Tibial nerve (tissue), 4 donors: Measurements from ENCODE around the gene MPL. TPM values are rescaled to one million over a fixed set of nuclear protein-coding genes. Genes with fewer than 3 reads are reported as not detected.

Experiments
- DNase-seq, 2 donors: peaks; one replicate each; pipeline ENCODE4 v3.0.0-alpha.2; 2019; ENCODE audit warnings: low spot score in 2 of 2
- H3K27ac ChIP-seq, 4 donors: fragments of 200-600 bp; sonication (generic) in 3 of 4; one replicate each; pipeline ENCODE4 v1.5.1; 2017 to 2019; ENCODE audit warnings: mild to moderate bottlenecking in 1 of 4
- H3K27me3 ChIP-seq, 2 donors: fragments of 200-600 bp; sonication (generic) in 1 of 2; one replicate each; pipeline versions ENCODE4 v1.5.1 to v1.6.0; 2017 to 2019
- H3K36me3 ChIP-seq, 3 donors: fragments of 200-600 bp; sonication (generic); one replicate each; pipeline ENCODE4 v1.5.1; 2018 to 2019
- H3K4me1 ChIP-seq, 4 donors: fragments of 200-600 bp; sonication (generic) in 3 of 4; one replicate each; pipeline ENCODE4 v1.5.1; 2017 to 2019
- H3K4me3 ChIP-seq, 4 donors: fragments of 200-600 bp; sonication (generic) in 3 of 4; one replicate each; pipeline ENCODE4 v1.5.1; 2017 to 2019; ENCODE audit warnings: mild to moderate bottlenecking in 1 of 4, moderate library complexity in 1 of 4
- H3K9me3 ChIP-seq, 4 donors: fragments of 200-600 bp; sonication (generic) in 3 of 4; one replicate each; pipeline ENCODE4 v1.5.1; 2017 to 2019
- CTCF ChIP-seq, 5 experiments: fragments of 200-600 bp in 3 of 5; fragments of 450-650 bp in 2 of 5; sonication (generic) in 3 of 5; IDR thresholded peaks; one replicate each; pipeline ENCODE4 v1.5.1; 2016 to 2019; ENCODE audit warnings: antibody characterized with exemption in 5 of 5, mild to moderate bottlenecking in 3 of 5, moderate library complexity in 2 of 5
- EP300 ChIP-seq, 2 donors: sonication (generic); formaldehyde crosslinking; IDR thresholded peaks; one replicate each; pipeline ENCODE4 v1.6.1; 2017; ENCODE audit warnings: antibody characterized with exemption in 2 of 2, mild to moderate bottlenecking in 1 of 2
- POLR2A ChIP-seq, 2 donors: fragments of 450-650 bp; IDR thresholded peaks; one replicate each; pipeline ENCODE4 v1.6.1; 2017; ENCODE audit warnings: antibody characterized with exemption in 2 of 2, mild to moderate bottlenecking in 2 of 2, moderate library complexity in 2 of 2
- WGBS, 2 donors: methylation state at CpG; one replicate each; pipeline ENCODE4 v1.1.5; 2018; 5-methylcytosine and 5-hydroxymethylcytosine counted together
- total RNA-seq, 4 donors: library from RNA; depleted of rRNA; stranded (reverse); fragments of >200 nt; gene quantifications; one replicate each; pipeline ENCODE4 v1.1.0, GENCODE V29; 2016

MPL gene
- total RNA-seq, 4 donors from 2014 or later, result 0.66 to 1.7 TPM; not detected in 2

DNA sequence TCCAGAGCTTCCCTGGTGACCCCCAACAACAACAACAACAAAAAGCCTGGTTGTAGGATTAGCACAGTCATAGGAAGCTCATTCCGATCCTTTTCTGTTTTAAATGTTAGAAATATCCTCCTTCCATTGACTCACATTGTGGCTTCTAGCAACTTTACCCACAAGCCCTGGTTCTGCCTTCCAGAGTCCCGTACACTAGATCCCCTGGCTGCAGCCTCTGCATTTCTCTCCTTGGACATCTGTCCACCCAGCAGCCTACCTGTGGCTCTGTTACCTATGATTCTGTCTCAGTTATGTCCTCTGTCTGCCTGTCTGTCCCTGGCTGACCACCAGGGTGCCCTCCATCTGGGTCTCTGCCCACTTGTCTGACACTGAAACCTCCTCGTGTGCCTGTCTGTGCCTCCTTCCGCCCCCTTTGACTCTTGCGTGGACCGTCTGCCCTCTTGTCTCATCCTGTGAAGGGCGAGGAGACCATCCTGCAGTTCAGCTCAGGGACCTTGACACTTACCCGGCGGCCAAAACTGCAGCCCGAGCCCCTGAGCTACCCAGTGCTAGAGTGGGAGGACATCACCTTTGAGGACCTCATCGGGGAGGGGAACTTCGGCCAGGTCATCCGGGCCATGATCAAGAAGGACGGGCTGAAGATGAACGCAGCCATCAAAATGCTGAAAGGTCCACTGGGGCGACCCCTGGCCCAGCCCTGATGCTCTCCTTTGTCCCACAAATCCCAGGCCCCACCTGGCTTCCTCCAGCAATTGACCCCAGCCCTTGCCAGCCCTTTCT lies 20.7 kb upstream of the MPL start:
- WGBS, 2 donors, result 85 to 89% methylated on average over 16 of the region's 16 CpGs
- no peaks in the 10 kb centered on the region for H3K9me3 ChIP-seq
- H3K4me1 ChIP-seq, result peaks cover 0 to 30% (median 2%) of the 10 kb centered on the region in 4 donors
- no peak overlapping the region for H3K4me3 ChIP-seq
- peaks cover 0 to 10% (median 0%) of the 10 kb centered on the region in 3 donors for H3K36me3 ChIP-seq
- H3K27ac ChIP-seq, result peak overlapping the region in 1 of 4 donors; percentile 47
- no peaks in the 10 kb centered on the region for H3K27me3 ChIP-seq
- no peak for TF ChIP-seq CTCF (IDR thresholded peaks at IDR 0.05)
- TF ChIP-seq EP300 (IDR thresholded peaks at IDR 0.05), result no peak
- TF ChIP-seq POLR2A (IDR thresholded peaks at IDR 0.05), result no peak
- no peak for DNase-seq

DNA sequence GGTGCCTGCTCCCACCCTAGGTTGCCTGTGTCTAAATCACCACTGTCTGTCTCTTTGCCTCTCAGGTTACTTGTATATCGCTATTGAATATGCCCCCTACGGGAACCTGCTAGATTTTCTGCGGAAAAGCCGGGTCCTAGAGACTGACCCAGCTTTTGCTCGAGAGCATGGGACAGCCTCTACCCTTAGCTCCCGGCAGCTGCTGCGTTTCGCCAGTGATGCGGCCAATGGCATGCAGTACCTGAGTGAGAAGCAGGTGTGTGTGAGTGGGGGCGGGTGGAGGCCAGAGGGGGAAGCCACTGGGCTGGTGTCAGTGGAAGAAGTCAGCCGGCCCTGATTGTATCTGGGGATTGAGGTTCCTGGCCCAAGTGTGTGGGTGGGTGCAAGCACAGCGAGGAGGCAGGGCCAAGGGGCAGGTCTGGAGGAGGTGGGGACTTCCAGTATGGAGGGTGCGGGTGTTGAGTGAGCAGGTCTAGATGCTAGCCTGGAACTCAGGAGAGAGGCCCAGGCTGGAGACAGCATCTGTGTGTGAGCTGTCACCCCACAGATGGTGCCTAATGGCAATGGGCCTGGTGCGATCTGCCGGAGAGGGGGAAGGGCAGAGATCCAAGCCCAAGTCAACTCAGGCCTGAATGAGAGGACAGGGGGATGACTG lies 19.7 kb upstream of the MPL start:
- no peak for DNase-seq
- no peaks in the 10 kb centered on the region for H3K27me3 ChIP-seq
- H3K4me1 ChIP-seq, result peaks cover 0 to 30% (median 2%) of the 10 kb centered on the region in 4 donors
- WGBS, 2 donors, result 77 to 83% methylated on average over 15 of the region's 15 CpGs
- H3K4me3 ChIP-seq, result no peak overlapping the region
- H3K36me3 ChIP-seq, result peaks cover 0 to 11% (median 0%) of the 10 kb centered on the region in 3 donors
- H3K9me3 ChIP-seq, result no peaks in the 10 kb centered on the region
- TF ChIP-seq CTCF (IDR thresholded peaks at IDR 0.05) (no peak), POLR2A (IDR thresholded peaks at IDR 0.05) (no peak), EP300 (IDR thresholded peaks at IDR 0.05) (no peak)
- peak overlapping the region in 1 of 4 donors; percentile 8 for H3K27ac ChIP-seq

DNA sequence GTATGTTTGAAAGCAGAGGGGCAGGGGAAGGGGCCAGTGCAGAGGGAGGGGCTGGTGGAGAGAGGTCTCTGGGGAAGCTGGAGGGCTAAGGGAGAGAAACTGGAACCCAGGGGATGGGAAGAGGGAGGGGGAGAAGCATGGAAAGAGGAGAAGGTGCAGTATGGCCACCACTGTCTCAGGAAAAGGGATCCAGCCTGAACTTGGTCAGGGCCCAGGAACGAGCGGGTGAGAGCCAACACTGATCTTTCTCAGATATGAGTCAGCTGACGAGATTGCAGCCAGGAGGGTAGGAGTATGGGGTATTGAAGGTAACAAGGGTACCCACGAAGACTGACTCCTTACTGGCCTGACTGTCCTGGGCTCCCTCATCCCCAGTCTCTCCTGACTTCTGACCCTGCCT lies 18.8 kb upstream of the MPL start:
- no peaks in the 10 kb centered on the region for H3K27me3 ChIP-seq
- no peaks in the 10 kb centered on the region for H3K9me3 ChIP-seq
- WGBS, 2 donors, result 68 to 84% methylated on average over 4 of the region's 4 CpGs
- TF ChIP-seq CTCF (IDR thresholded peaks at IDR 0.05) (no peak), POLR2A (IDR thresholded peaks at IDR 0.05) (no peak), EP300 (IDR thresholded peaks at IDR 0.05) (no peak)
- no peak for DNase-seq
- peaks cover 0 to 12% (median 0%) of the 10 kb centered on the region in 3 donors for H3K36me3 ChIP-seq
- H3K4me3 ChIP-seq, result no peak overlapping the region
- H3K27ac ChIP-seq, result peak overlapping the region in 1 of 4 donors; percentile 43
- H3K4me1 ChIP-seq, result peaks cover 0 to 30% (median 2%) of the 10 kb centered on the region in 4 donors

- TF ChIP-seq POLR2A (IDR thresholded peaks at IDR 0.05) (no peak), EP300 (IDR thresholded peaks at IDR 0.05) (no peak), CTCF (IDR thresholded peaks at IDR 0.05) (no peak)
- peaks cover 0 to 17% (median 0%) of the 10 kb centered on the region in 3 donors for H3K36me3 ChIP-seq
- WGBS, 2 donors, result 92 to 94% methylated on average over 5 of the region's 5 CpGs
Observed at GRCh38 chr1:43319288-43319687, 18.3 kb upstream of the MPL start.

DNA sequence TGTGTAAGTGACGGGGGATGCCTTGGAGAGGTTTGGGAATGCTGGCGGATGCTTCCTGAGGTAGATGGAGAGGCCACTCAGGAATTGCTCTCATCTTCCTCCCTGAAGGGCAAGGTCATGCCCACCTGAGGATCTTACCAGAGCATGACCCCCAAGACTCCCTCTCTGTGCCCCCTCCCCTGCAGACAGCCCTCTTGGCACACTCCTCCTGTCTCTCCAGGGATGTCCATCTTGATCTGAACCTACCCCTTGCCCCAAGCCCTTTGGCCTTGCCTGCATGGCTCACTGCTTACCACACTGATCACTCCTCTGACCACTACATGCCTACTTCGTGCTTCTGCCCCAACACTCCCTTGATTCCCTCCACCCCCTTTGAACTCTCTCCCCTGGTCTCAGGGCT lies 17.9 kb upstream of the MPL start:
- no peaks in the 10 kb centered on the region for H3K27me3 ChIP-seq
- H3K27ac ChIP-seq, result no peak overlapping the region
- peaks cover 0 to 29% (median 2%) of the 10 kb centered on the region in 4 donors for H3K4me1 ChIP-seq
- 88 to 97% methylated on average over 2 to 3 of the region's 3 CpGs for WGBS, 2 donors
- no peak for DNase-seq
- H3K4me3 ChIP-seq, result no peak overlapping the region
- peaks cover 0 to 8% (median 0%) of the 10 kb centered on the region in 4 donors for H3K9me3 ChIP-seq
- TF ChIP-seq POLR2A (IDR thresholded peaks at IDR 0.05), result no peak
- TF ChIP-seq EP300 (IDR thresholded peaks at IDR 0.05), result no peak
- no peak for TF ChIP-seq CTCF (IDR thresholded peaks at IDR 0.05)
- H3K36me3 ChIP-seq, result peaks cover 0 to 22% (median 0%) of the 10 kb centered on the region in 3 donors

More at GRCh38 chr1:43319288-43319687, 18.3 kb upstream of the MPL start:
- Histone ChIP-seq H3K27me3 (no peaks in the 10 kb centered on the region), H3K4me1 (peaks cover 0 to 30% (median 2%) of the 10 kb centered on the region in 4 donors), H3K9me3 (peaks cover 0 to 3% (median 0%) of the 10 kb centered on the region in 4 donors), H3K4me3 (no peak overlapping the region), H3K27ac (no peak overlapping the region)
- DNase-seq, result no peak
